Uterus (tissue), 4 donors: ENCODE data around the gene PTPRD. TPM values are rescaled to one million over a fixed set of nuclear protein-coding genes. Genes with fewer than 3 reads are reported as not detected.

Experiments used
- DNase-seq, 2 donors: peaks; one replicate each; pipeline ENCODE4 v3.0.0-alpha.2; 2019 to 2020
- H3K27ac ChIP-seq, 2 donors: fragments of 200-600 bp; sonication (generic); 1 replicate in 1 of 2; 2 replicates in 1 of 2; pipeline ENCODE4 v1.5.1; 2016 to 2018
- H3K27me3 ChIP-seq, 2 donors: fragments of 200-600 bp; sonication (generic); one replicate each; pipeline ENCODE4 v1.5.1; 2018 to 2019; ENCODE audit warnings: control low read depth in 1 of 2
- H3K36me3 ChIP-seq, 2 donors: fragments of 200-600 bp; sonication (generic); one replicate each; pipeline ENCODE4 v1.5.1; 2019; ENCODE audit warnings: control low read depth in 1 of 2
- H3K4me1 ChIP-seq, 2 donors: fragments of 200-600 bp; sonication (generic); one replicate each; pipeline ENCODE4 v1.5.1; 2018 to 2019; ENCODE audit warnings: control low read depth in 1 of 2
- H3K4me3 ChIP-seq, 2 donors: fragments of 200-600 bp; sonication (generic); 1 replicate in 1 of 2; 2 replicates in 1 of 2; pipeline ENCODE4 v1.5.1; 2018 to 2019; ENCODE audit warnings: mild to moderate bottlenecking in 1 of 2
- H3K9me3 ChIP-seq, 2 donors: fragments of 200-600 bp; sonication (generic); one replicate each; pipeline ENCODE4 v1.5.1; 2019; ENCODE audit warnings: control low read depth in 1 of 2
- CTCF ChIP-seq, 4 experiments: fragments of 200-600 bp in 2 of 4; fragments of 450-650 bp in 2 of 4; sonication (generic) in 2 of 4; IDR thresholded peaks; one replicate each; pipeline ENCODE4 v1.5.1; 2016 to 2019; ENCODE audit warnings: antibody characterized with exemption in 4 of 4, mild to moderate bottlenecking in 2 of 4, moderate library complexity in 1 of 4
- POLR2A ChIP-seq, 2 donors: fragments of 450-650 bp; IDR thresholded peaks; one replicate each; pipeline ENCODE4 v1.6.1; 2016; ENCODE audit warnings: antibody characterized with exemption in 2 of 2, mild to moderate bottlenecking in 1 of 2, moderate library complexity in 1 of 2
- intact Hi-C: fragments of 100-400 bp; cut with DNase I; formaldehyde crosslinking; loops from one replicate; pipeline ENCODE4 v1.15.1; 2023; ENCODE audit warnings: low total_unique reads
- total RNA-seq, 4 donors: library from RNA; depleted of rRNA in 3 of 4; stranded (reverse); fragments of >200 nt in 3 of 4; gene quantifications; one replicate each; pipeline versions ENCODE4 v1.1.0 to v1.2.4, GENCODE V29; 2014 to 2023
- donor health status: DM: yes; HTN: yes; CAD: no.

PTPRD gene
- total RNA-seq, 4 donors from 2014 or later = 1.2 to 136 (median 26.4) TPM

GRCh38 chr9:9783211-9783610 lies 829.6 kb downstream of the PTPRD start:
- intact Hi-C loops = no loop called here
- Histone ChIP-seq H3K4me3 (no peak overlapping the region), H3K27me3 (no peaks in the 10 kb centered on the region), H3K36me3 (no peaks in the 10 kb centered on the region), H3K4me1 (no peaks in the 10 kb centered on the region), H3K27ac (no peak overlapping the region), H3K9me3 (no peaks in the 10 kb centered on the region)
- no peak for DNase-seq
- TF ChIP-seq POLR2A (IDR thresholded peaks at IDR 0.05) (no peak), CTCF (IDR thresholded peaks at IDR 0.05) (no peak)

GRCh38 chr9:9778293-9778692 lies 834.5 kb downstream of the PTPRD start:
- H3K4me3 ChIP-seq = no peak overlapping the region
- DNase-seq = no peak
- no peaks in the 10 kb centered on the region for H3K4me1 ChIP-seq
- H3K36me3 ChIP-seq = no peaks in the 10 kb centered on the region
- no peaks in the 10 kb centered on the region for H3K9me3 ChIP-seq
- H3K27me3 ChIP-seq = no peaks in the 10 kb centered on the region
- H3K27ac ChIP-seq = no peak overlapping the region
- TF ChIP-seq CTCF (IDR thresholded peaks at IDR 0.05) (no peak), POLR2A (IDR thresholded peaks at IDR 0.05) (no peak)
- intact Hi-C loops = no loop called here

- TF ChIP-seq POLR2A (IDR thresholded peaks at IDR 0.05) (no peak), CTCF (IDR thresholded peaks at IDR 0.05) (no peak)
- no peak for DNase-seq
- Histone ChIP-seq H3K9me3 (no peaks in the 10 kb centered on the region), H3K27me3 (no peaks in the 10 kb centered on the region), H3K27ac (no peak overlapping the region), H3K36me3 (no peaks in the 10 kb centered on the region), H3K4me1 (no peaks in the 10 kb centered on the region), H3K4me3 (no peak overlapping the region)
- intact Hi-C loops = no loop called here
These were observed 838.3 kb downstream of the PTPRD start for GRCh38 chr9:9774471-9774870.

- no peak for TF ChIP-seq CTCF (IDR thresholded peaks at IDR 0.05)
- TF ChIP-seq POLR2A (IDR thresholded peaks at IDR 0.05) = no peak
- Histone ChIP-seq H3K27ac (no peak overlapping the region), H3K4me1 (no peaks in the 10 kb centered on the region), H3K36me3 (no peaks in the 10 kb centered on the region), H3K4me3 (no peak overlapping the region), H3K9me3 (no peaks in the 10 kb centered on the region), H3K27me3 (no peaks in the 10 kb centered on the region)
- intact Hi-C loops = no loop called here
- no peak for DNase-seq
These were observed 841.5 kb downstream of the PTPRD start for GRCh38 chr9:9771314-9771713.

GRCh38 chr9:9764821-9765220 lies 848.0 kb downstream of the PTPRD start:
- intact Hi-C loops = no loop called here
- Histone ChIP-seq H3K36me3 (no peaks in the 10 kb centered on the region), H3K4me3 (no peak overlapping the region), H3K27ac (no peak overlapping the region), H3K9me3 (no peaks in the 10 kb centered on the region), H3K4me1 (no peaks in the 10 kb centered on the region), H3K27me3 (no peaks in the 10 kb centered on the region)
- TF ChIP-seq CTCF (IDR thresholded peaks at IDR 0.05) (no peak), POLR2A (IDR thresholded peaks at IDR 0.05) (no peak)
- DNase-seq = no peak
